Tibial artery (tissue), 4 donors: ENCODE data around the gene SP3.

Experiments
- DNase-seq, 2 donors: peaks; one replicate each; pipeline ENCODE4 v3.0.0-alpha.2; 2019
- H3K27ac ChIP-seq, 2 donors: fragments of 200-600 bp; sonication (generic) in 1 of 2; 1 replicate in 1 of 2; 2 replicates in 1 of 2; pipeline ENCODE4 v1.5.1; 2018 to 2019; ENCODE audit warnings: mild to moderate bottlenecking in 1 of 2
- H3K27me3 ChIP-seq, 2 donors: fragments of 200-600 bp; sonication (generic) in 1 of 2; one replicate each; pipeline versions ENCODE4 v1.5.1 to v1.6.0; 2016 to 2019
- H3K36me3 ChIP-seq, 3 donors: fragments of 200-600 bp; sonication (generic) in 2 of 3; one replicate each; pipeline ENCODE4 v1.5.1; 2016 to 2019; ENCODE audit warnings: mild to moderate bottlenecking in 2 of 3
- H3K4me1 ChIP-seq, 4 donors: fragments of 200-600 bp; sonication (generic) in 2 of 4; 1 replicate in 3 of 4; 2 replicates in 1 of 4; pipeline ENCODE4 v1.5.1; 2016 to 2019
- H3K4me3 ChIP-seq, 2 donors: fragments of 200-600 bp; sonication (generic) in 1 of 2; 1 replicate in 1 of 2; 2 replicates in 1 of 2; pipeline ENCODE4 v1.5.1; 2018 to 2019; ENCODE audit warnings: mild to moderate bottlenecking in 2 of 2
- H3K9me3 ChIP-seq, 3 donors: fragments of 200-600 bp; sonication (generic) in 1 of 3; one replicate each; pipeline ENCODE4 v1.5.1; 2016 to 2019
- intact Hi-C: fragments of 100-400 bp; cut with DNase I; formaldehyde crosslinking; loops from one replicate; pipeline ENCODE4 v1.15.0; 2023; ENCODE audit warnings: low total_unique reads
- TF ChIP-seq, protein P1 (sequence below), 2 experiments: fragments of 200-600 bp in 1 of 2; fragments of 450-650 bp in 1 of 2; IDR thresholded peaks; one replicate each; pipeline ENCODE4 v1.5.1; 2017 to 2019; ENCODE audit warnings: antibody characterized with exemption in 2 of 2, mild to moderate bottlenecking in 1 of 2, moderate library complexity in 1 of 2

SP3 gene

DNA sequence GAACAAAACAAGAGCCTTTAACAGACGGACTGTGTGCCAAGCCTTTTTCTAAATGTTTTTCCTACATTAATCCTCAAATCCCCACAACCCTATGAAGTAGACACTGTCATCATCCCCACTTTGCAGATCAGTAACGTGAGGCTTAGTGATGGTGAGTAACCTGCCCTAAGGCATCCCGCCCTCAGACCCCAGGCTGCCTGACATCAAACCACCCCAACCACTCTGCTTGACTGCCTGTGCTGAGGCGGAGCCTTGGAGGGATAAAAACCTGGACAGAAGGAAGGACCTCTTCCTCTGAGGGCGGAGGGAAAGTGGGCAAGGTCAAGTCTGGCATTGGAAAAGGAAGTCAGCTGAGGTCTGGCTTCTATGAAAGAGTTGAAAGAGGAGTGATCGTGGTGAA lies 104.6 kb downstream of the SP3 start:
- Histone ChIP-seq H3K9me3 (no peaks in the 10 kb centered on the region), H3K4me3 (no peak overlapping the region), H3K4me1 (peaks cover 0 to 10% (median 9%) of the 10 kb centered on the region in 4 donors), H3K27ac (no peak overlapping the region), H3K27me3 (no peaks in the 10 kb centered on the region), H3K36me3 (no peaks in the 10 kb centered on the region)
- no peak for DNase-seq
- TF ChIP-seq, protein P1, sequence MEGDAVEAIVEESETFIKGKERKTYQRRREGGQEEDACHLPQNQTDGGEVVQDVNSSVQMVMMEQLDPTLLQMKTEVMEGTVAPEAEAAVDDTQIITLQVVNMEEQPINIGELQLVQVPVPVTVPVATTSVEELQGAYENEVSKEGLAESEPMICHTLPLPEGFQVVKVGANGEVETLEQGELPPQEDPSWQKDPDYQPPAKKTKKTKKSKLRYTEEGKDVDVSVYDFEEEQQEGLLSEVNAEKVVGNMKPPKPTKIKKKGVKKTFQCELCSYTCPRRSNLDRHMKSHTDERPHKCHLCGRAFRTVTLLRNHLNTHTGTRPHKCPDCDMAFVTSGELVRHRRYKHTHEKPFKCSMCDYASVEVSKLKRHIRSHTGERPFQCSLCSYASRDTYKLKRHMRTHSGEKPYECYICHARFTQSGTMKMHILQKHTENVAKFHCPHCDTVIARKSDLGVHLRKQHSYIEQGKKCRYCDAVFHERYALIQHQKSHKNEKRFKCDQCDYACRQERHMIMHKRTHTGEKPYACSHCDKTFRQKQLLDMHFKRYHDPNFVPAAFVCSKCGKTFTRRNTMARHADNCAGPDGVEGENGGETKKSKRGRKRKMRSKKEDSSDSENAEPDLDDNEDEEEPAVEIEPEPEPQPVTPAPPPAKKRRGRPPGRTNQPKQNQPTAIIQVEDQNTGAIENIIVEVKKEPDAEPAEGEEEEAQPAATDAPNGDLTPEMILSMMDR (IDR thresholded peaks at IDR 0.05): no peak
- intact Hi-C loops: no loop called here

DNA sequence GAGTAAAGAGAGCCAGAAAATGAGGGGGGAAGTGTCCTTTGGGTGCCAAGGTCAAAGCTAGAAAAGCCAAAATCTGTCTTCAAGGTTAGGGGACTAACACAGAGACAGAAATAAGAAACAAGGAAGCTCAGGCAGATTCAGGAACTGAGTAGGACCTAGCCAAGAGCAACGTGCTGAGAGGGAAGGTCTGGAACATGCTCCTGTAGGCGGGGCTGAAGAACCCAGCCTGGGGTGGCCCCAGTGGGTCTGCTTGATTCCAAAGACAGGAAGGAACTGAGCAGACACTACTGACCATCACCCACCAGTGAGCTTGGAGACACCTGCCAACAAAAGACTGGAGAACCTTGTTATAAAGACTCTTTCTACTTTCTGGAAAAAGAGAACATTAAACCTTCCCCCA lies 105.1 kb downstream of the SP3 start:
- H3K36me3 ChIP-seq: no peaks in the 10 kb centered on the region
- H3K27me3 ChIP-seq: no peaks in the 10 kb centered on the region
- TF ChIP-seq, protein P1 (IDR thresholded peaks at IDR 0.05): no peak
- no peak overlapping the region for H3K4me3 ChIP-seq
- peaks cover 0 to 14% (median 13%) of the 10 kb centered on the region in 4 donors for H3K4me1 ChIP-seq
- intact Hi-C loops: no loop called here
- H3K27ac ChIP-seq: no peak overlapping the region
- no peak for DNase-seq
- no peaks in the 10 kb centered on the region for H3K9me3 ChIP-seq

DNA sequence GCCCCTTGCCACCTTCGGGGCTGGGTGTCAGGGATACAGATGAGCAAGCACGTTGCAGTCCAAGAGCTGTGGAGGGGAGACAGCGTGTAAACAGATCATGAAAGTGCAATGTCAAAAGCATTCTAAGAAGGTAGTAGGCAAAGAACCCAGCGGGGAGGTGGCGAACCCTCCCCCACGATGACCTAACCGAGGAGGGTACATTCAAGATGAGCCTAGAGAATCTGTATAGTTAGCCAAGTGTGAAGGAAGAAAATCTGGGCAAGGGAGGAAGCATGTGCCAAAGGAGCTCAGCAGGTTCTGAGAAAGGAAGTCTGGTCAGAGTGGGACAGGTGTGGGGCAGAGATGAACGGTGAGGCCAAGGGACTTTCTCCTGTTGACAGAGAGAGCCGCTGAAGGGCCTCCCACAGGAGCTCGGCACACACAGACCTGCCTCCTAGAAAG lies 106.9 kb downstream of the SP3 start:
- Histone ChIP-seq H3K9me3 (no peaks in the 10 kb centered on the region), H3K4me1 (peaks cover 0 to 26% (median 23%) of the 10 kb centered on the region in 4 donors), H3K27me3 (no peaks in the 10 kb centered on the region), H3K27ac (no peak overlapping the region), H3K4me3 (no peak overlapping the region), H3K36me3 (no peaks in the 10 kb centered on the region)
- TF ChIP-seq, protein P1 (IDR thresholded peaks at IDR 0.05): no peak
- intact Hi-C loops: no loop called here
- no peak for DNase-seq
